Stimulated activated CD8-positive, alpha-beta memory T cell treated with anti-CD3 and anti-CD28 coated beads, Interleukin-4, amount 100 ng/mL, for 24 hours (primary cell): ENCODE data around the gene ALG11.

Source experiments
- DNase-seq: peaks from one replicate; pipeline ENCODE4 v3.0.0-alpha.2; 2020; ENCODE audit warnings: low read depth

Gene ALG11

DNA sequence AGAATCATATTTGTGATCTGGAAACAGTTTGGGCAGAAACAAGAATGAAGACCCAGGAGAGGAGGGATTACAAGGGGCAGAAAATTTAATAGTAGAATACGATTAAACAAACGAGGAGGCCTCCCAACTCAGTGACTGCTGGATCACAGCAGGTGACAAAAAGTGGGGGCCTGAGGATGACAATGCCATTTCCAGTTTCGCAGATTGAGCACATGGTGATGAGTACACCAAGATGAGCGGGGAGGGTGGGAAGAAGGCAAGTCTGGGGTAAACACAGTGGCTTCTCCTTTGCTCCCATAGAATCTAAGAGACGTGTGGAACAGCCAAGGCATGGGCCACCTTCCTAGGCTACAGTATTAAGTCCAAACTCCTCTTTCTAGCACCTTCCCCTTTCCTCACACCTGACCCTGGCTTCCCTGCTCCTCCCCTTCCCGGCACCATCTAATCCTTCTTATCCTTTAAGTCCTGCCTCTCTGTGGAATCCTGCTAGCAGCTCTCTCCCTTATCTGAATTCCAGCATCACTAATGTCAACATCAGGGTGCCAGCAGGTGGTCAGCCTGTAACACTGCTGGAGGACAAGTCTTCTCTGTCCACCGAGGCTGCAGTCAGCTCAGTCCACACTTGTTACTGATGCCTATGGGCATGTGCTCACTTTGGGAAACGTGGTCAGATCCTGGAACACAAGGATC, 14.4 kb upstream of the ALG11 start:
- no peak for DNase-seq

DNA sequence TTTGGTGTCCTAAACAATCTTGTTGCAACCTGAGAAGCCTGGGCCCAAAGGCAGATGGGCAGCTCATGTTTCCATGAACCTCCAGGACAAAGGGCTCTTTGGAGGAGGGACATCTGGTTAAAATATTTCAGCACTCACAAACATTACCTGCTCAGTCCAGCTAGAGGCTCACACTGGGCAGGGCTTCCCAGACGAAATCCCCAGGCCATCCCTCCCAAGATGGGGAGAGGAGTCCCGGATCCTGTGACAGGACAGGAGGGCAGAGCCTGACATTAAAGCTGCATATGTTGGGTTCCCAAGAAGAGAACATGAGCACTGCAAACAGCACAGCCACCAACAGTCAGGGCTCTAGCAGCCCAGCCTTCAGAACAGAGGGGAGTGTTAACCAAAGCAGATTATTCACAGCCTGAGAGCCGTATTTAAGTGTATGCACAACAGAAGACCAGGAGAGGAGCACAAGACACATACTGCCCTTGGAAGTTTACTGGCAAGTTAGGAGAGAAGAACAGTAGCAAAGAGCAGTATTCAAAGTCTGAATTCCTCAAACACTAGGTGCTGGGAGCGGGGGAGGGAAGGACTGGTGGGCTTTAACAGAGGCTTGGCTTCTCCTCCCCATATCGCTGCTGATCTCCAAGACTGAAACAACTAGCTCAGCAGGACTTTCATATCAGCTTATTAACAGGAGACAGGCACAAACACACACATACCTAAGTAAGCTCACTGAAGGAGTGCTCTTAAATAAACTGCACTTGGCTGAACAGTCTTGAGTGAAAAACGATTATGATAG, 13.3 kb upstream of the ALG11 start:
- no peak for DNase-seq

DNA sequence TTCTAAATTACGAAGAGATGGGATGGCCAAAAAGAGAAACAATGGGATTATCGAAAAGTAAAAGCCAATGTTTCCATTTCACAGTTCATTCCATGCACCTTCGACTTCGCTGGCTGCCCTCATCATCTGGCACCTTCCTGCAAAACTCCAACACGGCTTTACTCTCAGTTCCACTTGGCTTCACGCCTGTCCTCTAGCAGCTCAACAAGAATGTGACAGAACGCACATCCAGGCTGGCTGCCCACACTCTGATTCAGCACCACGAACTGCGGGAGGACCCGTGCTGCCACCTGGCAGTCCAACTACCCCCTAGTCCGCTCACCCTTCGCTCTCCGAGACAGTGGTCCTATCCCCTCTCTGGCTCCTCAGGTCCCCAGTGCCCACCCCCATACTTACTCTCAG, 12.7 kb upstream of the ALG11 start:
- no peak for DNase-seq

DNA sequence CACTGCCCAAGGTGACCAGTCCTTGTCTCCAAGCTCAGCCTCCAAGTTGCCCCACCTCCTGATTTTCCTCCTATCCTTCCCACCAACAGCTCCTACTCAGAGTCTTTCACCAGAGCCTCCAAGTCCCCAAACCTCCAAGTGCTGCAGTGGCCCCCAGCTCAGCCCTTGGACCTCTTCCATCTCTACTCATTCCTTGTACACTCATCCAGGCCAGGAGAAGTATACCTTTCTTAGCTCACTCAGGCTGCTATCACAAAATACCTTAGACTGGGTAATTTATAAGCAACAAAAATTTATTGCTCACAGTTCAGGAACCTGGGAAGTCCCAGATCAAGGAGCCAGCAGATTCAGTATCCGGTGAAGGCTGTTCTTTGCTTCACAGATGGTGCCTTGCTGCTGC, 12.3 kb upstream of the ALG11 start:
- DNase-seq = no peak

DNA sequence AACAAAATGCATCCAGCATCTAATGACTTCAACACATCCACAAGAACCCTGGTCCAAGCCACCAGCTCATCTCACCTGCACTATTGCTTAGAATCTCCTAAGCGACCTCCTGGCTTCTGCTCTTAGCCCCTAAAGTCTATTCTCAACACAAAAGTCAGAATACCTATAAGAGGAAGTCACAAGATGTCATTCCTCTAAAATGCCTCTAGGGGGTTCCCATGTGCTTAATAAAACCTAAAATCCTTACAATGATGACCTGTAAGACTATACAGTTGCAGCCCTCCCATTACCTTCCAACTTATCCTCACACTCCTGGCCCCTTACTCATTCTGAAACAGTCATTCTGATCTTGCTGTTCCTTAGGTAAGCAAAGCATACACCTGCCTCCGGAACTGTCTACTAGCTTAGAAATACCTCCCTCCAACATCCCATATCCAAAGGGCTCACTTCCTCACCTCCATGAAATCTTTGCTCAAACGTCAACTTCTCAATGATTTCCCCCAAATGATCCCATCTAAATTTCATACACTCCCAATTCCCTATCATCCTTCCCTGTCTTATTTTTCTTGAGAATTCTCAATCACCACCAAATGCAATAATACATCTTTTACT, 11.0 kb upstream of the ALG11 start:
- DNase-seq = no peak

DNA sequence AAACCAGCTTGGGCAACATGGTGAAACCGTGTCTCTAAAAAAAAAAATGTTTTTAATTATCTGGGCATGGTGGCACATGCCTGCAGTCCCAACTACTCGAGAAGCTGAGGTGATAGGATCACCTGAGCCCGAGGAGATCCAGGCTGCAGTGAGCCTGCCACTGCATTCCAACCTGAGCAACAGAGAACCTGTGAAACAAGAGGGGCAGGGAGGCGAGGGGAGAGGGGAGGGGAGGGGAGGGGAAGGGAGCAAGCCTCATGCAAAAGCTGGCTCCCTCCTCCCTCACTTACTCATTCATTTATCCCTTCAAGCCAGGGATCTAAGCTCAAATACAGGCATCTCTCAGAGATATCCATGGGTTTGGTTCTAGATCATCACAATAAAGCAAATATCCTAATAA, 9.8 kb upstream of the ALG11 start:
- DNase-seq = no peak

DNA sequence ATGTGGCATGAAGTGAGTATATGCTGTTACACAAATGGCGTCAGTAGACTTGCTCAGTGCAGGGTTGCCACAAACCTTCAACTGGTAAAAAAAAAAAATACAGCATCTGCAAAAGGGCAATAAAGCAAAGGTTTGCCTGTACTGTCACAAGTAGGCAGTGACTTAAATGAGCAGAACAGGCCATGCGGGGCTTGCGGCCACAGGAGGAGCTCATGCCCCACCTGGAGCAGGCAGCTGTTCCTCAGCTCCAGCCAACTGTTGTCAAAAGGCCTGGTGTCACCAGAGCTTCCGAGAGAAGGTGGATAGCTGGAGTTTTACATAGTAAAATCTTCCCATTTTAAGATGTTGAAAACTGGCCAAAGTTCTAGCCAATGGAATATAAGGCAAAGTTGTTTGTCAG, 8.7 kb upstream of the ALG11 start:
- no peak for DNase-seq

DNA sequence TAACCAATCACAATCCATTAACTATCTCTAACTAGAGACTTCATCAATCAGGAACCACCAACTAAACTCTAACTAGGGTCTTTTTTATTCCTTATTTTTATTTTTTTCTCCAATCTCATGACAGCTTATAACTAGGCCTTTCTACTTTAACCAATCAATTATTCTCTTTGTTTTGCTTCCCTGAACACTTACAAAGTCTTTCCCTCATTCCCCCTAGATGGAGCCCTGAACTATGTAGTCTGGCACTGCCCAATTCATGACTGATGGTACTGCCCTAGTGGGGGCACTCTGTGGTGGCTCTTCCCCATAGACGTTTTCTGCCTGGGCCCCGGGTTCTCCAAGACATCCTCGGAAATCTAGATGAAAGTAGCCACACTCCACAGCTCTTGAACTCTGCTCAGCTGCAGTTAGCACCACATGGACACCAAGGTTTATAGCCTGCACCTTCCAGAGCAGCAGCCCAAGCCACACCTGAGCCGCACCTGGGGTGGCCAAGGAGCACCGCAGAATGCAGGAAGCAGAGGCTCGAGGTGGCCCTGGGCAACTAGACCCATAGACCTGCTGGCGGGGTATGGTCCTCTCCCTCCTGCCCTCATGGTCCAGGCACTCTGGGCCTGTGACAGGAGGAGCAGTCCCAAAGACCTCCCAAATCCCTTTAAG, 7.6 kb upstream of the ALG11 start:
- no peak for DNase-seq

DNA sequence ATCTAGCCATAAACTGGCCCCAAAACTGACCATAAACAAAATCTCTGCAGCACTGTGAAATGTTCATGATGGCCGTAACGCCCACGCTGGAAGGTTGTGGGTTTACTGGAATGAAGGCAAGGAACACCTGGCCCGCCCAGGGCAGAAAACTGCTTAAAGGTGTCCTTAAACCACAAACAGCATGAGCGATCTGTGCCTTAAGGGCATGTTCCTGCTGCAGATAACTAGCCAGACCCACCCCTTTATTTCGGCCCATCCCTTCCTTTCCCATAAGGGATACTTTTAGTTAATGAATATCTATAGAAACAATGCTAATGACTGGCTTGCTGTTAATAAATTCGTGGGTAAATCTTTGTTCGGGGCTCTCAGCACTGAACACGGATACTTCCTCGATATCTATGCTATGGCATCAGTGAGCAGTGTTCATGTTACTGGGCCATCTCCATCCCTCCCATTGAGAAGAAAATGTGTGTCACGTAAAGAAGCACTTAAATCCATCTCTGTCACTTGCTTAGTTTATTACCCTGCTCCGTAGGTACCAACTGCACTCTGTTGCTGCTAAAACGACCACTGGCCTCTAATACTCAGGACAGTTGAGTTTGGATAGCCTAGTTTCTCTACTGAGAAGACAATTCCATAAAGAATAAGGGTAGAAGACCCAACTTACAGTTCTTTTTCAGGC, 6.2 kb upstream of the ALG11 start:
- no peak for DNase-seq

DNA sequence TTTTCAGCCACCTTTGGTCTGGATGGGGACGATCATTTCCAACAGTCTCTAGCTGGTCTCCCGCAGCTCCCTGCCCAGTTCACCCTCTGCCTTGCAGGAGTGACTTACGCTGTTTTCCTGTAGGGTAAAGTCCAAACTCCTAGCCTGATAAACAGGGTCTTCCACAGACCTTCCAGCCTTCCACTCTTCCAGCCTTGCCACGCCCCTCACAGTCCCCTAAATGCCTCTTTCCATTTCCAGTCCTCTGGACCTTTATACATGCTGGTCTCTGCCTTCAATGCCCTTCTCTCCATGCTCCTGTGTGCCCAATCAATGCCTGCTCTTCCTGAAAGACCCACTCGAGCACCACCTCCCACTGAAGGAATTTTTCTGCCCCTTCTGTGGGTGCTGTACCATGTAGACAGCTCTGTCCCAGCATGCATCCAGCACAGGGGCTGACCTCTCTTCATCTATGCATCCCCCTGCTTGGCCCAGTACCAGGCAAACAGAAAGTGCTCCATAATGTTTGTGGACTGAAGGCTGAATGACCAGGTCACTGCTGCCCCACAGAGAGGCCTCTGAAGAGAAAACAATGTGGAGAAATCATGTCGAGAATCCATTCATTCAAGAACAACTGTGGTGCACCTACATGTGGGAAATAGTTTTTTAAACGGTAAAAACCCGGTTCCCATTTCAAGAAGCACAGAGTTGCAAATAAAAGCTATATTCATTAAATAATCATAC, 5.5 kb upstream of the ALG11 start:
- DNase-seq = no peak

DNA sequence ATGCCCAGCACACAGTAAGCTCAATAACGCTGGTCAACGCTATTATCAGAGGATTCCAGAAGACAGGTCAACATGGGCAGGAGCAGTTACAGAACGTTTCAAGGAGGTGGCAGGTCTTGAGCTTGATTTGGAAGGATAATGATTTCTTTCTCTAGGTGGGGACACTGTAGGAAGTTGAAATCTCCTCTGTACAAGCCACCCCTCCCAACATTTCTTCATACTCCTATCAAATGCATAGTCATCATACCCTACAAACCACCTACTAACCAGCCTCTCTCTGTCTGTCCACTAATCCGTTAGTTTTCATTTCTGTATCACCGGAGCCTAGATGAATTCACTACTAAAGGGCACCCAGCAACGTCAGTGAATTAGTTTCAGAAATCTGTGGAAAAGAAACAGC, 2.3 kb upstream of the ALG11 start:
- no peak for DNase-seq

DNA sequence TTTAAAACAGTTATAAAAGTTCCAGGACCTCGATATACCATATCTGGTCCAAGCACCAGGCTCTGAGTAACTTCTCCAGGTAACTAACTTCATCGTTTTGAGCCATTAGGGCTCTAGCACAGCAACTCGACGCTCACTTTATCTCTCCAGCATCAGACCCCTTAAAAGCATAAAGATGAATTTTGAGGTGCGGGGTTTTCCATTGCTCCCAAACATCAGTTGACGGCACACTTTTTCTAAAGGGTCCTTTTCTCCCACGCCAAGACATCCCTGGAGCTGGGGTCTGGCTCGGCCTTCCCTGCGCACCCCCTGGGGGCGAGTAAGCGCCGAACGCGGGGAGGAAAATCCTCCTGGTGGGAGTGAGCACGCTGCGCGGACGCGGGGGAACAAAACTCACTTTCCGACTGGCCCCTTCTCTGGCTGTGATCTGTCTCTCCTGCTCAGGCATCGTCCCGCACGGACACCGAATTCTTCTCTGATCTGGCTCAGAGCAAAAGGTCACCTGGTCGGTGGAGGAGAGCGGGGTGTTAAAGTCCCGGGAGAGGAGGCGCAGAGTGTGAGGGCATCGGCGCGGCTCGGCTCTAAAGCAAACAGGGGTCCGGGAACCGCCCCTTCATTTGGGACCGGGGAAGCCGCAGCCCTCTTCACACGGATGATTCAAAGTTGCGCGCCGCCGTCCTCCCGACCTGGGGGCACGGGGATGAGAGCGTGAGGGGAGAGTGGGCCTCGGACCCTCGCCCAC, 1.1 kb upstream of the ALG11 start, which contains the start of gene ATP7B:
Gene ATP7B, minus strand, starts transcription at position 561 of the 742 bp plus-strand sequence. Its CDS starts 113 bp downstream, at position 448.
- peak; percentile 7 for DNase-seq

DNA sequence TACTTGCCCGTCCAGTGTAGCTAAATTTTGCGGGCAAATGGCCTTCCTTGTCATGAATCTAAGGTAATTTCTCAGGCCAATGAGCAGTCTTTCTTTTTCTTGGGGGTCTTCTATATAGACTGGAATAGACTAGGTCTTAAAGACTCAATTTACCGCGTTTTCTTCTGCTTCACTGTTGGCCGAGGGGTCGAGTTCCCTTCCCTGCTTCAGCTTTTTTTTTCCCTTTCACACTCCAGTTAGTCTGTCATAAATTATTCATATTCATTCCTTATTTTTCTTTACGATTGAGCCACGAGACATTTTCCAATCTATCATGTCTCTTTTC, 276 bp downstream of the ALG11 start:
- DNase-seq = no peak

DNA sequence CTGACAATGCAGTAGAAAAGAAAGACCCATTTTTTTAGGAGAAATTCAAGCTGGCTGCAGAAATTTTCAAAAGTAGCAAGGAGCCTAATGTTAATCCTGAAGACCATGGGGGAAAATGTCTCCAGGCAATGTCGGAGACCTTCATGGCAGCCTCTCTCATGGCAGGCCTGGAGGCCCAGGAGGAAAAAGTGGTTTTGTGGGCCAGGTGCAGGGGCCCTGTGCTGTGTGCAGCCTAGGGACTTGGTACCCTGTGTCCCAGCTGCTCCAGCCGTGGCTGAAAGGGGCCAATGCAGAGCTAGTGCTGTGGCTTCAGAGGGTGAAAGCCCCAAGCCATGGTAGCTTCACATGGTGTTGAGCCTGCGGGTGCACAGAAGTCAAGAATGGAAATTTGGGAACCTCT, 4.1 kb downstream of the ALG11 start:
- DNase-seq = no peak

DNA sequence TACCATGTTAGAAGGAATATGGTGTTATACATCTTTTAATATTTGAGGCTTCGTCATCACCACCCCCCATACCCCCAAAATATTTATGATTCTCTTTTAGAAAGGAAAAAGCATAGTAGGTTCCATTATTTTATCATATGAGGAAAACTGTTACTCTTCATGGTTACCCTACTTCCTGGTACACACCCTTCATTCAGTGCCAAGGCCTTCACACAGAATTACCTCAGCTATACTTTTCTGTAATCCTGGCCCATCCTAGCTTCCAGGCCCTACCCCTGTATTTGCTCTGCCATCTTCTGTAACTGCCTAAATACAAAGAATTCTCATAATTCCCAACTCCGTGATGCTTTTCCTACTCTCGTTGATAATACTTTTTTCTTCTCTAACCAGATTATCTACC, 8.0 kb downstream of the ALG11 start:
- no peak for DNase-seq

DNA sequence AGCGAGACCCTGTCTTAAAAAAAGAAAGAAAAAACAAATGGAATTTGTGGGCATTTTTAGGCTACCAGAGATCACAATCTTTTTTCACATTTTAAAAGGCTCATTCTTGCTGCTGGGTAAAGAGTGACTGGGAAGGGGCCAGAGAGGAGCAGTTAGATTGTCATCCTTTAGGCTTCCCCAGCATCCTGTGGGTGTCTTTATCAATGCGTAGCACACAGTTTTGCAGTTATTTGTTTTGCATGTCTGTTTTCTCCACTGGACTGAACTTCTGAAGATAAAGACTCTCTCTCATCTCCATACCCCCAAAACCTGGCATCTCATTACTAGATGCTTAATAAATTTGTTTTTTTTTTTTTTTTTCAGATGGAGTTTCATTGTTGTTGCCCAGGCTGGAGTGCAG, 10.2 kb downstream of the ALG11 start:
- no peak for DNase-seq

DNA sequence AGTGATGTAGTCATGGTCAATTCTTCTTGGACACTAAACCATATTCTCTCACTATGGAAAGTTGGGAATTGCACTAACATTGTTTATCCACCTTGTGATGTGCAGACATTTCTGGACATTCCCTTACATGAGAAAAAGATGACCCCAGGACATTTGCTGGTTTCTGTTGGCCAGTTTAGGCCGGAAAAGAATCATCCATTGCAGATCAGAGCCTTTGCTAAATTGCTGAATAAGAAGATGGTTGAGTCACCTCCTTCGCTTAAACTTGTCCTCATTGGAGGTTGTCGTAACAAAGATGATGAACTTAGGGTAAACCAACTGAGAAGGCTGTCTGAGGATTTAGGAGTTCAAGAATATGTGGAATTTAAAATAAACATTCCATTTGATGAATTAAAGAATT, 12.3 kb downstream of the ALG11 start, which contains the start of gene UTP14C:
Gene UTP14C, plus strand, starts transcription at position 211 of the 400 bp plus-strand sequence. CDS start 4,114 bp downstream, outside the sequence.
- no peak for DNase-seq

DNA sequence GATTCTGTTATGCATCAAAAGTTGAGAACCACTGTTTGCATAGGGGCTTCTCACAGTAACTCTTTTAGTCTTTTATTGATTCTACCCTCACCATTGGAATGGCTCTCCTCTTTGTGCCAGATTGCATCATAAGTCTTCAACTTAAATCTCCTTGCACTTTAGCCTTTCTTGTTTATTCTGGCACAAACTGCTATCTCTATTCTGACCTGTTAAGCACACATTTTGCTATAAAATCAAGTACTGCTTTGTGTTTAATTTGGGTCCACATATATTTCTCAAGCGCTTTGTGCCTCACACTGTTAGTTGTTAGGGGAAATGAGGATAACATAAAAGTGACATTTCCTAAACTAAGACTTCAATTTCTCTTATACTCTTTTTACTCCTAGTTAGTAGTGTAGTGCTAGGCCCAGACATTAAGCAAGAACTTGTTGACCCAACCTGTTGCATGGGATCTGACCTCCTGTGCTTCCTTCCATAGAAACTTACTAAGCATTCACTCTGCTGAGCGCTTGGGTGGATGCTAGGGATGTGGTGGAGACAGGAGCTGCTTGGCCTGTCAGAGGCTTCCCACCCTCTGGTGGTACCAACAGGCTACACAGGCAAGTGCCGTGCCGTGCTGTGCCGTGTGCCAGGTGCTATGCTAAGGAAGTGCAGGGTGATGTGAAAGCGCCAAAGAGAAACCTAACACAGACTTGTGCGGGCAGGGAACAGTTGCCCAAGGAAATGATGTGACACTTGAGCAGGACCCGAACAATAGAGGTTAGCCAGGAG, 13.5 kb downstream of the ALG11 start:
- DNase-seq = no peak

DNA sequence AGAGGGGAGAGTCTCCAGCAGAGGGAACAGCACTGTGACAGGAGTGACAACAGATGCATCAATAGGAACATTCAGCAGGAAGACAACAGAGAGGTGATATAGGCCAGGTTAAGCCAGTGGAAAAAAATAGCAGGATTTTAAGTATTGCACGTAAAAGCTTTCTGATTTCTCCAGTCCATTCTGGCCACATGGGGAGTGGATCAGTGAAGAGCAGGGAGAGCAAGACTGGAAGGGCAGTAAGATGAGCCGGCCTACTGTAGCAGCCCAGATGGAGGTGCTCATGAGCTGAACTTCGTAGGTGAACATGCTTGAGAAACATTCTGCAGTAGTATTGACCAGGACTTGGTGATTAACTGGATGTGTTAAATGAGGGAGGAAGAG, 14.0 kb downstream of the ALG11 start:
- no peak for DNase-seq

DNA sequence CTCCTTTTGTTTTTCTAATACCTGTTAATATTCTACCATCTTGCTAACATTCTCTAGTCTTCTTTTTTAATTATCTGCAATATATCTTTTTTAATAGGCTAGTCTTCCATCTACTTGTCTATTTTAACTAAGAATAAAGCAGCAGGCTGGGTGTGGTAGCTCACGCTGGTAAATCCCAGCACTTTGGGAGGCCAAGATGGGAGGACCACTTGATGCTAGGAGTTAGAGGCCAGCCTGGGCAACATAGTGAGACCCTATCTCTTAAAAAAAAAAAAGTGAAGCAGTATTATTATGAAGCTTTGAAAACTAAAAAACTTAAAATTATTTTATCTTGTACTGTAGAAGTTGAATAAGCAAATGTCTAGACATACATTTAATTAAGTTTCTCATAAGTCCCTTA, 15.6 kb downstream of the ALG11 start:
- DNase-seq = no peak
